ENCODE measurements around the gene SLC39A11.

Gene SLC39A11

GRCh38 chr17:72754513-72754912 is 338.0 kb downstream of the SLC39A11 start:
- no peak for DNase-seq (ENCODE audit: extremely low read depth, low read depth)
- no peak overlapping the region for H3K4me3 ChIP-seq (replicated peaks; ENCODE audit: low read depth, low read length)
- TF ChIP-seq, protein P1, sequence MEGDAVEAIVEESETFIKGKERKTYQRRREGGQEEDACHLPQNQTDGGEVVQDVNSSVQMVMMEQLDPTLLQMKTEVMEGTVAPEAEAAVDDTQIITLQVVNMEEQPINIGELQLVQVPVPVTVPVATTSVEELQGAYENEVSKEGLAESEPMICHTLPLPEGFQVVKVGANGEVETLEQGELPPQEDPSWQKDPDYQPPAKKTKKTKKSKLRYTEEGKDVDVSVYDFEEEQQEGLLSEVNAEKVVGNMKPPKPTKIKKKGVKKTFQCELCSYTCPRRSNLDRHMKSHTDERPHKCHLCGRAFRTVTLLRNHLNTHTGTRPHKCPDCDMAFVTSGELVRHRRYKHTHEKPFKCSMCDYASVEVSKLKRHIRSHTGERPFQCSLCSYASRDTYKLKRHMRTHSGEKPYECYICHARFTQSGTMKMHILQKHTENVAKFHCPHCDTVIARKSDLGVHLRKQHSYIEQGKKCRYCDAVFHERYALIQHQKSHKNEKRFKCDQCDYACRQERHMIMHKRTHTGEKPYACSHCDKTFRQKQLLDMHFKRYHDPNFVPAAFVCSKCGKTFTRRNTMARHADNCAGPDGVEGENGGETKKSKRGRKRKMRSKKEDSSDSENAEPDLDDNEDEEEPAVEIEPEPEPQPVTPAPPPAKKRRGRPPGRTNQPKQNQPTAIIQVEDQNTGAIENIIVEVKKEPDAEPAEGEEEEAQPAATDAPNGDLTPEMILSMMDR (IDR thresholded peaks at IDR 0.05; ENCODE audit: low read depth, low read length, missing control alignments), result no peak

DNA sequence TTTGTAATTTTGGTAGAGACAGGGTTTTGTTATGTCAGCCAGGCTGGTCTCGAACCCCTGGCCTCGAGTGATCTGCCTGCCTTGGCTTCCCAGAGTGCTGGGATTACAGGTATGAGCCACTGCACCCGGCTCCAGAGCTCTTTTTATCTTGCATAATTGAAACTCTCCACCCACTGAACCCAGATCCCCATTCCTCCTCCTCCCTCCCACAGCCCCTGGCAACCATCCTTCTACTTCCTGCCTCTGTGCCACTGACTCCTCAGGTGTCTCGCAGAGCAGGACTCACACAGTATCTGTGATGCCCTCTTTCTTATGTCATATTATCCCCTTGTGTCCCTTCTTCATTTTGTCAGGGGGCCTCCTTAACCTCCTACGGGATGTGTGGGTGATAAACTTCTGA is 340.7 kb downstream of the SLC39A11 start:
- H3K4me3 ChIP-seq (replicated peaks; ENCODE audit: low read depth, low read length), result no peak overlapping the region
- DNase-seq (ENCODE audit: extremely low read depth, low read depth), result no peak
- TF ChIP-seq, protein P1 (IDR thresholded peaks at IDR 0.05; ENCODE audit: low read depth, low read length, missing control alignments), result no peak

DNA sequence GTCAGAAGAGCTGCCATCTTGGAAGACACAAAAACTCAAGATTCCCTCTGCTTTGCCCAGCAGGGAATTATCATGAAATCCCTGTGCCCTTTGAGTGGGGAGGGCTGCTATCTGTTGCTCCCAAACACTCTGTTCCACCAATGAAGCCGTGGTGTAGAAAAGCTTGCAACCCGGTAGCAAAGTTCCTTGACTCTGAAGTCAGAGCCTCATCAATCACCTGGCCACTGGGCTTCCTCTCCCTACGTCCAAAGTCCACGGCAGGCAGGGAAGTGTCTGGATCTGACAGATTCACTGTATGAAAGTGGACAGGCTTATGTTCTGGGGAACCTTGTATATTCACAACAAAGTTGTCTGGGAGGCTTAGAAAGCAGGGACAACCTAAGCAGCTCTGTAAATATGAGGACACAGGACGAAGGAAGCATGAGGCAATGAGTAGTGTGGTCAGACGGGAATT is 343.3 kb downstream of the SLC39A11 start:
- H3K4me3 ChIP-seq (replicated peaks; ENCODE audit: low read depth, low read length), result no peak overlapping the region
- no peak for DNase-seq (ENCODE audit: extremely low read depth, low read depth)
- TF ChIP-seq, protein P1 (IDR thresholded peaks at IDR 0.05; ENCODE audit: low read depth, low read length, missing control alignments), result no peak

- H3K4me3 ChIP-seq (replicated peaks; ENCODE audit: low read depth, low read length), result no peak overlapping the region
- TF ChIP-seq, protein P1 (IDR thresholded peaks at IDR 0.05; ENCODE audit: low read depth, low read length, missing control alignments), result no peak
- DNase-seq (ENCODE audit: extremely low read depth, low read depth), result no peak
These were observed 345.0 kb downstream of the SLC39A11 start for GRCh38 chr17:72747501-72747900.

DNA sequence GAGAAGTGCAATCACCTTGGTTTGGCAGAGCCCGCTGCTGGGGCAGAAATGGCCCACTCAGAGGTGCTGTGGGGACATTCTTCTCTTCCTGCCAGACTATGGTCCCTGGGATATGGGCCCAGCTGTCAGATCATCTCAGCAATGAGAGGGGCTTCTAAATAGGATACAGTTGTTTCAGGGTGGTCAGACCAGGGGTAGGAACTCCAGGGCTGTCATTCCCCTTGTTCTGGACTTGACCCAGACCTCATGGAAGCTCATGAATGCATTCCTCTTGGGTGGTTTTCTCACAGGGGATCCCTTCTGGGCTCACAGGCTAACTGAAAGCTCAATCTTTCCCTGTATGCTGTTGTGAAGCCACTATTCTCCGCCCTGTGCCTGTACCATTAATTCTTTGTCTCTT is 347.2 kb downstream of the SLC39A11 start:
- H3K4me3 ChIP-seq (replicated peaks; ENCODE audit: low read depth, low read length), result no peak overlapping the region
- DNase-seq (ENCODE audit: extremely low read depth, low read depth), result no peak
- TF ChIP-seq, protein P1 (IDR thresholded peaks at IDR 0.05; ENCODE audit: low read depth, low read length, missing control alignments), result no peak

- DNase-seq (ENCODE audit: extremely low read depth, low read depth), result no peak
- H3K4me3 ChIP-seq (replicated peaks; ENCODE audit: low read depth, low read length), result no peak overlapping the region
- TF ChIP-seq, protein P1 (IDR thresholded peaks at IDR 0.05; ENCODE audit: low read depth, low read length, missing control alignments), result no peak
These were observed 349.4 kb downstream of the SLC39A11 start for GRCh38 chr17:72743037-72743467.

- TF ChIP-seq, protein P1 (IDR thresholded peaks at IDR 0.05; ENCODE audit: low read depth, low read length, missing control alignments), result no peak
- DNase-seq (ENCODE audit: extremely low read depth, low read depth), result no peak
- H3K4me3 ChIP-seq (replicated peaks; ENCODE audit: low read depth, low read length), result no peak overlapping the region
These were observed 355.3 kb downstream of the SLC39A11 start for GRCh38 chr17:72737151-72737690.
